Measurements from ENCODE around the gene KBTBD4. TPM values are rescaled to one million over a fixed set of nuclear protein-coding genes. Genes with fewer than 3 reads are reported as not detected.

Gene KBTBD4
- total RNA-seq, 2 experiments from 2014 or later, result 15.4 to 16.3 TPM

DNA sequence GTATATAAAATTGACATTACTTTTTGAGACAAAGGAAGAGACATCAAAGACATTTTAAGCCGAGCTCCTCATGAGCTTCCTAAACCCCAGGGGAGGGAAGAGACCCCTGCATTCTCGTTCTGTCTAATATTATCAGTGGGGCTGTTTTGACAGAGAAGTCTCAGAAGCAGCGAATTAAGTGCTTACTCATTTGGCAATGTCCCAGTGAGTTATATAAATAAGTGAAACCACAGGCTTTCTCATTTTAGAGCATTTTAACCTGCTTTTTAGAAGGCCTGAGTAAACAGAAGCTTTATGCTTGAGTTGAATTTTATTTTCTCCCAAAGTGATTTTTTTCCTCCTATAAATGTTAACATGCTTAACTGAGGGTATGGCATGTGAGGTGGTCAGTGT lies 38.6 kb upstream of the KBTBD4 start:
- no peaks in the 10 kb centered on the region for H3K4me1 Mint-ChIP-seq (ENCODE audit: low read depth)

DNA sequence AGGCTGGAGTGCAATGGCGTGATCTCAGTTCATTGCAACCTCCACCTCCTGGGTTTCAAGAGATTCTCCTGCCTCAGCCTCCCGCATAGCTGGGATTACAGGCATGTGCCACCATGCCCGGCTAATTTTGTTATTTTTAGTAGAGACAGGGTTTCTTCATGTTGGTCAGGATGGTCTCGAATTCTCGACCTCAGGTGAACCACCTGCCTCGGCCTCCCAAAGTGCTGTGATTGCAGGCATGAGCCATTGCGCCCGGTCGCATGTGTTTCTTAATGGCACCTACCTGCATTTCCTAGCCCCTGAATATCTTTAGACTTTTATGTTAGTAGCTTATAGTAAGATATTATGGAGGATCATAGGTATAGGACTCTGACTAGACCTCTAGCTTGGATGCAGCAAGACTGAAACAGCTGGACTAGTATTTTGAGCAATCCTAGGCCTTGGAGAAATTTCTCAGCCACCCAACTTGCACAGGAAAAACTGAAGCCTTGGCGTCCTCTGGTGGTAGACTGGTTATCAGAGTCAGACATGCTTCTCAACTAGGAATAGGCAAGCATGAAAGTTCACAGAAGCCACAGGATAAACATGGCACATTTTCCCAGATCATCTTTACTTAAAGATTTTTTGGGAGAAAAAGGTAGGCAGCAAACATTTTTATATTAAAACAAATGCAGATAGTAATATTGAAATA lies 38.1 kb upstream of the KBTBD4 start:
- DNase-seq, result peak; percentile 52

More for the DNA sequence above, 38.6 kb upstream of the KBTBD4 start:
- ChIA-PET POLR2A (no interaction called here), CTCF (interaction anchor here (1.0 to 1.6 kb wide), 6 partner anchors 12 to 174 kb away, joined by 3 to 6 read pairs (median 4); no protein-coding TSS in a partner anchor)
- no peaks in the 10 kb centered on the region for H3K27me3 Mint-ChIP-seq
- no peak for ATAC-seq
- H3K27ac Mint-ChIP-seq, result no peak overlapping the region
- intact Hi-C loops (cut with micrococcal nuclease), result no loop called here
- TF ChIP-seq, protein P1, sequence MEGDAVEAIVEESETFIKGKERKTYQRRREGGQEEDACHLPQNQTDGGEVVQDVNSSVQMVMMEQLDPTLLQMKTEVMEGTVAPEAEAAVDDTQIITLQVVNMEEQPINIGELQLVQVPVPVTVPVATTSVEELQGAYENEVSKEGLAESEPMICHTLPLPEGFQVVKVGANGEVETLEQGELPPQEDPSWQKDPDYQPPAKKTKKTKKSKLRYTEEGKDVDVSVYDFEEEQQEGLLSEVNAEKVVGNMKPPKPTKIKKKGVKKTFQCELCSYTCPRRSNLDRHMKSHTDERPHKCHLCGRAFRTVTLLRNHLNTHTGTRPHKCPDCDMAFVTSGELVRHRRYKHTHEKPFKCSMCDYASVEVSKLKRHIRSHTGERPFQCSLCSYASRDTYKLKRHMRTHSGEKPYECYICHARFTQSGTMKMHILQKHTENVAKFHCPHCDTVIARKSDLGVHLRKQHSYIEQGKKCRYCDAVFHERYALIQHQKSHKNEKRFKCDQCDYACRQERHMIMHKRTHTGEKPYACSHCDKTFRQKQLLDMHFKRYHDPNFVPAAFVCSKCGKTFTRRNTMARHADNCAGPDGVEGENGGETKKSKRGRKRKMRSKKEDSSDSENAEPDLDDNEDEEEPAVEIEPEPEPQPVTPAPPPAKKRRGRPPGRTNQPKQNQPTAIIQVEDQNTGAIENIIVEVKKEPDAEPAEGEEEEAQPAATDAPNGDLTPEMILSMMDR (IDR thresholded peaks at IDR 0.05), result no peak
- H3K4me3 Mint-ChIP-seq, result no peak overlapping the region
- DNase-seq, result no peak
- peaks cover 15% of the 10 kb centered on the region for H3K36me3 Mint-ChIP-seq (ENCODE audit: low read depth)
- no peaks in the 10 kb centered on the region for H3K9me3 Mint-ChIP-seq

DNA sequence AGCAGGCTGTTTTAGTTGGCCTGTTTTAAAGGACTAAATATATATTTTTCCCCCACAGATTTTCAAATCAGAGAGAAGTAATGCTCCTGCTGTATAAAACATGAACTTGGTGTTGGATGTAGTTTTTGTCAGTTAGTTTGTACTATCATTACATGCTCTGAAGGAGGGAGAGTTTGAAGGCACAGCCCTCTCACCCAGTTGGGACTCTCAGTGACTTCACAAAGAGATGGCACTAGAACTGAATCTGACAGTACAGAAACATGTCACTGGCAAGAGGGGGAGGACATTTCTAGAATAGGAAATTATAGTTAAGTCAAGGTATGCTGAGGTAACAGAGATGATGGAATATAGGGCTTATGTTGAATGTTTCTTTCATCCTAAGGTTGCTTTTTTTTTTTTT lies 36.5 kb upstream of the KBTBD4 start:
- Mint-ChIP-seq H3K27me3 (no peaks in the 10 kb centered on the region), H3K4me3 (no peak overlapping the region), H3K27ac (no peak overlapping the region), H3K36me3 (ENCODE audit: low read depth) (peaks cover 12% of the 10 kb centered on the region), H3K9me3 (no peaks in the 10 kb centered on the region), H3K4me1 (ENCODE audit: low read depth) (no peaks in the 10 kb centered on the region)
- intact Hi-C loops (cut with micrococcal nuclease), result no loop called here
- ChIA-PET POLR2A (no interaction called here), CTCF (no interaction called here)
- ATAC-seq, result no peak
- TF ChIP-seq, protein P1 (IDR thresholded peaks at IDR 0.05), result no peak
- no peak for DNase-seq

More for the DNA sequence above, 38.1 kb upstream of the KBTBD4 start:
- Mint-ChIP-seq H3K4me1 (ENCODE audit: low read depth) (no peaks in the 10 kb centered on the region), H3K27me3 (no peaks in the 10 kb centered on the region), H3K36me3 (ENCODE audit: low read depth) (peaks cover 15% of the 10 kb centered on the region), H3K9me3 (no peaks in the 10 kb centered on the region), H3K27ac (no peak overlapping the region), H3K4me3 (no peak overlapping the region)
- ChIA-PET POLR2A (interaction anchor here (1.1 to 1.4 kb wide), 2 partner anchors 10 to 23 kb away, joined by 4 to 5 read pairs; partner anchors contain the start of gene C1QTNF4), CTCF (interaction anchor here (0.6 to 1.6 kb wide), 7 partner anchors 11 to 174 kb away, joined by 3 to 6 read pairs (median 4); no protein-coding TSS in a partner anchor)
- no peak for ATAC-seq
- TF ChIP-seq, protein P1 (IDR thresholded peaks at IDR 0.05), result no peak
- intact Hi-C loops (cut with micrococcal nuclease), result no loop called here

DNA sequence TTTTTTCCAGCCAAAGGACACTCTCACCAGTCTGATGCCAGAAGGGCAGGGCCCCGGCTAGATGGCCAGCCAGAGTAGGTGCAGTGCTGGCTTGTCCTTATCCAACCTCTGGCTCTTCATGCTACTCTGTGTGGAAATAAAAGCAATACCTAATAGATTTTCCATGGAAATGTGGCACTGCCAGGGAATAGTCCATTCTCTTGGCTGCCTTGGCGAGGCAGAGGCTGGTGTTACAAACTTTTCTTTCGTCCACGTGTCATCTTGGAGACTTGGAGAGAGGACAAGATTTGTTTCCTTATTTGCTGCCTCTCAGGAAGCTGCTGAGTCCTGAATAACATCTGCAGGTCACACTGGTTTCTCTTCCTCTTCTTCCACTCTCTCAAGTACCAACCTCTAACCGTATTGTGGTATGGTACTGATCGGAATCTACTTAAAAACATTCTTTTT lies 32.6 kb upstream of the KBTBD4 start:
- no peak for ATAC-seq
- no peaks in the 10 kb centered on the region for H3K36me3 Mint-ChIP-seq (ENCODE audit: low read depth)
- CTCF ChIA-PET, result no interaction called here

DNA sequence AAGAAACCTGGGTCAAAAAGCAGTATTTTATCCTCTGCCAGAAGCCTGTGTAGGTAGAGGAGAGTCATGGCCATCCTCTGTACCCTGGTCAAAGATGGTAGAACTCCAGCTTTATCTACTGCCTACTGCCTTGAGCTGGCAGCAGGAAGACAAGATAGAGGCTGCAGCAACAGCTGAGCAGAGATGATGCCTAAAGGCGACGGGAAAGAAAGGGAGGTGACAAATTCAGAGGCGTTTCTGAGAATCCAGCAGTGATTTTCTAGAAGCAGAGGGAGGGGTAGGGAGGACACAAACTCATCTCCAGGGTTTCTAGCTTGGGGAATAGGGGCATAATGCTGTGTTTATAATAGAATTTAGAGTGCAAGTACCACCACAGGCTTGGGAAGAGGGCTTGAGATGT lies 30.9 kb upstream of the KBTBD4 start:
- no peak overlapping the region for H3K27ac Mint-ChIP-seq
- H3K4me1 Mint-ChIP-seq (ENCODE audit: low read depth), result peaks cover 4% of the 10 kb centered on the region
- ATAC-seq, result no peak
- H3K4me3 Mint-ChIP-seq, result no peak overlapping the region
- no peaks in the 10 kb centered on the region for H3K36me3 Mint-ChIP-seq (ENCODE audit: low read depth)
- H3K9me3 Mint-ChIP-seq, result no peaks in the 10 kb centered on the region
- H3K27me3 Mint-ChIP-seq, result no peaks in the 10 kb centered on the region
- POLR2A ChIA-PET, result no interaction called here
- CTCF ChIA-PET, result interaction anchor here (0.9 kb wide), 1 partner anchor 9 kb away, joined by 3 read pairs; no protein-coding TSS in a partner anchor
- DNase-seq, result no peak
- TF ChIP-seq, protein P1 (IDR thresholded peaks at IDR 0.05), result no peak
- intact Hi-C loops (cut with micrococcal nuclease), result no loop called here

More for the DNA sequence above, 32.6 kb upstream of the KBTBD4 start:
- Mint-ChIP-seq H3K4me1 (ENCODE audit: low read depth) (peaks cover 4% of the 10 kb centered on the region), H3K9me3 (no peaks in the 10 kb centered on the region), H3K4me3 (no peak overlapping the region), H3K27ac (no peak overlapping the region), H3K27me3 (no peaks in the 10 kb centered on the region)
- POLR2A ChIA-PET, result interaction anchor here (1.2 kb wide), 1 partner anchor 19 kb away, joined by 3 read pairs; no protein-coding TSS in a partner anchor
- intact Hi-C loops (cut with micrococcal nuclease), result no loop called here
- no peak for DNase-seq
- TF ChIP-seq, protein P1 (IDR thresholded peaks at IDR 0.05), result no peak

Measured in activated CD8-positive, alpha-beta T cell treated with anti-CD3 and anti-CD28 coated beads for 36 hours (primary cell).